H1 (cell line): Measurements from ENCODE around the gene MED17. TPM values are rescaled to one million over a fixed set of nuclear protein-coding genes. Genes with fewer than 3 reads are reported as not detected.

Experiments
- CTCF ChIA-PET: fragments of 300-600 bp; sonication (Branson Sonifier 250); formaldehyde crosslinking; loops from one replicate; lab custom pipeline; 2021; ENCODE audit not compliant: partially characterized antibody; lab: Charles Lee
- POLR2A ChIA-PET: fragments of 300-600 bp; sonication (Branson Sonifier 250); formaldehyde crosslinking; loops from one replicate; lab custom pipeline; 2021; ENCODE audit warnings: inconsistent platforms; ENCODE audit not compliant: partially characterized antibody; lab: Charles Lee
- DNase-seq, 2 experiments: peaks; one replicate each; pipeline versions ENCODE4 v3.0.0 to v3.0.0-alpha.2; 2010 to 2022; ENCODE audit warnings: low spot score in 2 of 2, low read depth in 1 of 2, mixed read lengths in 1 of 2
- FAIRE-seq: peaks from 2 replicates; lab custom pipeline; 2011; peaks lifted over from hg19 to GRCh38; lab: Jason Lieb, UNC
- H2AFZ ChIP-seq: 2 replicates; pipeline ENCODE4 v1.8.1; 2012; ENCODE audit warnings: low read length, inconsistent platforms
- H2AK5ac ChIP-seq: 2 replicates; pipeline ENCODE4 v1.6.1; 2013; ENCODE audit warnings: low read depth, low read length
- H2BK120ac ChIP-seq: replicated peaks from 2 replicates; pipeline ENCODE3; 2013; ENCODE audit warnings: low read depth, low read length, inconsistent platforms
- H2BK12ac ChIP-seq: 2 replicates; pipeline ENCODE4 v1.6.1; 2013; ENCODE audit warnings: low read depth, low read length
- H2BK15ac ChIP-seq: 2 replicates; pipeline ENCODE4 v1.6.1; 2013; ENCODE audit warnings: low read length
- H2BK20ac ChIP-seq: 2 replicates; pipeline ENCODE4 v1.6.1; 2013; ENCODE audit warnings: low read length
- H2BK5ac ChIP-seq: 2 replicates; pipeline ENCODE4 v1.6.1; 2013; ENCODE audit warnings: low read depth, low read length
- H3K14ac ChIP-seq: 2 replicates; pipeline ENCODE4 v1.6.1; 2013; ENCODE audit warnings: inconsistent platforms; ENCODE audit not compliant: insufficient read length
- H3K18ac ChIP-seq: 2 replicates; pipeline ENCODE4 v1.6.1; 2013; ENCODE audit warnings: low read length; ENCODE audit errors: extremely low read depth
- H3K23ac ChIP-seq: 2 replicates; pipeline ENCODE4 v1.6.1; 2013; ENCODE audit warnings: inconsistent platforms; ENCODE audit not compliant: insufficient read length
- H3K23me2 ChIP-seq: 2 replicates; pipeline ENCODE4 v1.6.1; 2013; ENCODE audit warnings: low read depth, low read length
- H3K27ac ChIP-seq: 2 replicates; pipeline ENCODE4 v1.6.1; 2011; ENCODE audit warnings: low read depth, low read length, inconsistent platforms
- H3K27me3 ChIP-seq, 4 experiments: replicated peaks in 1 of 4; 1 replicate in 1 of 4; 2 replicates in 3 of 4; pipeline versions ENCODE4 v1.6.1 to v1.8.1; 2011 to 2013; ENCODE audit warnings: low read length in 3 of 4, mild to moderate bottlenecking in 3 of 4, inconsistent platforms in 2 of 4, mixed read lengths in 2 of 4, moderate library complexity in 1 of 4; ENCODE audit not compliant: control insufficient read depth in 3 of 4, insufficient read depth in 3 of 4; ENCODE audit errors: extremely low read depth in 1 of 4
- H3K36me3 ChIP-seq, 4 experiments: 2 replicates each; pipeline versions ENCODE4 v1.6.1 to v1.8.1; 2011 to 2013; ENCODE audit warnings: mild to moderate bottlenecking in 4 of 4, low read length in 3 of 4, moderate library complexity in 2 of 4, control low read depth in 1 of 4, inconsistent platforms in 1 of 4; ENCODE audit not compliant: insufficient read depth in 4 of 4, control insufficient read depth in 2 of 4
- H3K4ac ChIP-seq: replicated peaks from 2 replicates; pipeline ENCODE3; 2013; ENCODE audit warnings: low read length, low read depth, mixed read lengths, inconsistent platforms; ENCODE audit not compliant: insufficient read length
- H3K4me1 ChIP-seq, 4 experiments: replicated peaks in 1 of 4; 1 replicate in 1 of 4; 2 replicates in 3 of 4; pipeline versions ENCODE4 v1.6.1 to v1.8.1; 2011 to 2013; ENCODE audit warnings: low read length in 3 of 4, inconsistent platforms in 2 of 4, mixed read lengths in 1 of 4; ENCODE audit not compliant: insufficient read depth in 4 of 4, control insufficient read depth in 3 of 4
- H3K4me2 ChIP-seq, 2 experiments: 2 replicates each; pipeline versions ENCODE4 v1.6.1 to v1.8.1; 2011 to 2013; ENCODE audit warnings: low read depth in 2 of 2, low read length in 2 of 2, control low read depth in 1 of 2, inconsistent platforms in 1 of 2, mild to moderate bottlenecking in 1 of 2; ENCODE audit not compliant: insufficient read depth in 1 of 2
- H3K4me3 ChIP-seq, 4 experiments: fragments of 200-600, 300-600 bp in 1 of 4; sonication (generic), shearing (Covaris generic), sonication (Bioruptor Twin) in 1 of 4; 2 replicates each; pipeline versions ENCODE4 v1.5.1 to v1.8.1; 2011 to 2016; ENCODE audit warnings: low read length in 4 of 4, low read depth in 3 of 4, control low read depth in 2 of 4, inconsistent platforms in 2 of 4, mild to moderate bottlenecking in 2 of 4, mixed read lengths in 1 of 4, moderate library complexity in 1 of 4; ENCODE audit not compliant: insufficient read depth in 2 of 4; ENCODE audit errors: extremely low read depth in 1 of 4
- H3K56ac ChIP-seq: replicated peaks from 2 replicates; pipeline ENCODE3; 2013; ENCODE audit warnings: low read depth, mild to moderate bottlenecking, mixed read lengths, low read length, inconsistent platforms; ENCODE audit not compliant: insufficient read length
- H3K79me1 ChIP-seq: 2 replicates; pipeline ENCODE4 v1.6.1; 2013; ENCODE audit warnings: low read depth, low read length, control low read depth
- H3K79me2 ChIP-seq, 2 experiments: 2 replicates each; pipeline versions ENCODE4 v1.6.1 to v1.8.1; 2012 to 2013; ENCODE audit warnings: low read length in 2 of 2, mild to moderate bottlenecking in 2 of 2, inconsistent platforms in 1 of 2; ENCODE audit not compliant: insufficient read depth in 2 of 2, control insufficient read depth in 1 of 2
- H3K9ac ChIP-seq, 4 experiments: replicated peaks in 1 of 4; 1 replicate in 1 of 4; 2 replicates in 3 of 4; pipeline versions ENCODE4 v1.6.1 to v1.8.1; 2011 to 2013; ENCODE audit warnings: low read depth in 3 of 4, low read length in 3 of 4, control low read depth in 2 of 4, mild to moderate bottlenecking in 2 of 4, moderate library complexity in 2 of 4, inconsistent platforms in 1 of 4; ENCODE audit errors: extremely low read depth in 1 of 4
- H3K9me3 ChIP-seq, 2 experiments: 2 replicates each; pipeline versions ENCODE4 v1.6.1 to v1.8.1; 2012 to 2013; ENCODE audit warnings: mild to moderate bottlenecking in 2 of 2, moderate library complexity in 2 of 2, control low read depth in 1 of 2, inconsistent platforms in 1 of 2, low read depth in 1 of 2, low read length in 1 of 2, mixed read lengths in 1 of 2; ENCODE audit not compliant: insufficient read depth in 2 of 2
- H4K20me1 ChIP-seq, 2 experiments: replicated peaks in 1 of 2; 2 replicates each; pipeline versions ENCODE3 to v1.8.1; 2011 to 2013; ENCODE audit warnings: inconsistent platforms in 2 of 2, low read length in 2 of 2, mild to moderate bottlenecking in 1 of 2; ENCODE audit not compliant: insufficient read depth in 2 of 2, control insufficient read depth in 1 of 2
- H4K5ac ChIP-seq: 2 replicates; pipeline ENCODE4 v1.6.1; 2013; ENCODE audit warnings: low read length, low read depth, mixed read lengths, inconsistent platforms; ENCODE audit not compliant: insufficient read length
- H4K8ac ChIP-seq: 2 replicates; pipeline ENCODE4 v1.8.0; 2013; ENCODE audit warnings: mild to moderate bottlenecking, moderate library complexity, low read length, inconsistent platforms; ENCODE audit not compliant: insufficient read depth; ENCODE audit errors: extremely low read depth
- H4K91ac ChIP-seq: replicated peaks from 2 replicates; pipeline ENCODE3; 2013; ENCODE audit warnings: low read length, mixed read lengths, inconsistent platforms; ENCODE audit not compliant: insufficient read length
- EZH2 ChIP-seq: fragments of 200-600 bp; sonication (generic); IDR thresholded peaks from 2 replicates; pipeline ENCODE4 v1.7.1; 2012; ENCODE audit warnings: low read depth, mild to moderate bottlenecking, moderate library complexity, low read length, inconsistent platforms; ENCODE audit not compliant: severe bottlenecking
- GTF2F1 ChIP-seq: IDR thresholded peaks from 2 replicates; pipeline ENCODE4 v1.6.1; 2012; ENCODE audit warnings: low read depth, low read length, improper control_type of control experiment, borderline replicate concordance
- MAFK ChIP-seq: IDR thresholded peaks from 2 replicates; pipeline ENCODE4 v1.6.1; 2012; ENCODE audit warnings: low read depth, mild to moderate bottlenecking, improper control_type of control experiment, low read length
- POLR2A ChIP-seq, 2 experiments: IDR thresholded peaks; 1 replicate in 1 of 2; 2 replicates in 1 of 2; pipeline ENCODE4 v1.6.1; 2011; ENCODE audit warnings: low read depth in 2 of 2, low read length in 2 of 2, mild to moderate bottlenecking in 2 of 2; ENCODE audit errors: control extremely low read depth in 1 of 2
- TAF1 ChIP-seq: IDR thresholded peaks from 2 replicates; pipeline ENCODE4 v1.6.1; 2011; ENCODE audit warnings: mild to moderate bottlenecking, low read depth, low read length
- WGBS, 2 experiments: shearing (Covaris generic) in 1 of 2; methylation state at CpG; one replicate each; pipeline versions ENCODE4 v1.1.6 to v1.1.7; 2013 to 2015; ENCODE audit warnings: low lambda C conversion rate in 2 of 2, mixed read lengths in 2 of 2, inconsistent platforms in 1 of 2, low coverage in 1 of 2, missing lambda C conversion rate in 1 of 2; ENCODE audit not compliant: insufficient replicate concordance in 2 of 2, insufficient coverage in 1 of 2, insufficient read length in 1 of 2; ENCODE audit errors: extremely low coverage in 1 of 2, missing lambda C conversion rate in 1 of 2; 5-methylcytosine and 5-hydroxymethylcytosine counted together
- polyA plus RNA-seq, 7 experiments: library from polyadenylated mRNA; depleted of rRNA in 3 of 7; stranded (reverse) in 5 of 7; unstranded in 2 of 7; fragments of >200 nt in 5 of 7; fragments of 200-250 nt in 2 of 7; gene quantifications; 1 replicate in 5 of 7; 2 replicates in 1 of 7; 4 replicates in 1 of 7; pipeline versions ENCODE4 v1.2.1 to v1.2.3, GENCODE V29; 2011 to 2013; ENCODE audit warnings: missing spikeins in 2 of 7, mixed read lengths in 2 of 7
- total RNA-seq: library from RNA; stranded (reverse); fragmentation: NEBNext Ultra II Directional; extraction: Animal tissue kit (Norgen Biotek cat#: 25700); gene quantifications from 2 replicates; pipeline ENCODE4 v1.2.1, GENCODE V29; 2021

The MED17 gene
- total and polyA plus RNA-seq, 2 of the 8 experiments (the other 6 are each of a cell fraction or from before 2014, with no cell fraction given), result 8.8 to 33.7 TPM

DNA sequence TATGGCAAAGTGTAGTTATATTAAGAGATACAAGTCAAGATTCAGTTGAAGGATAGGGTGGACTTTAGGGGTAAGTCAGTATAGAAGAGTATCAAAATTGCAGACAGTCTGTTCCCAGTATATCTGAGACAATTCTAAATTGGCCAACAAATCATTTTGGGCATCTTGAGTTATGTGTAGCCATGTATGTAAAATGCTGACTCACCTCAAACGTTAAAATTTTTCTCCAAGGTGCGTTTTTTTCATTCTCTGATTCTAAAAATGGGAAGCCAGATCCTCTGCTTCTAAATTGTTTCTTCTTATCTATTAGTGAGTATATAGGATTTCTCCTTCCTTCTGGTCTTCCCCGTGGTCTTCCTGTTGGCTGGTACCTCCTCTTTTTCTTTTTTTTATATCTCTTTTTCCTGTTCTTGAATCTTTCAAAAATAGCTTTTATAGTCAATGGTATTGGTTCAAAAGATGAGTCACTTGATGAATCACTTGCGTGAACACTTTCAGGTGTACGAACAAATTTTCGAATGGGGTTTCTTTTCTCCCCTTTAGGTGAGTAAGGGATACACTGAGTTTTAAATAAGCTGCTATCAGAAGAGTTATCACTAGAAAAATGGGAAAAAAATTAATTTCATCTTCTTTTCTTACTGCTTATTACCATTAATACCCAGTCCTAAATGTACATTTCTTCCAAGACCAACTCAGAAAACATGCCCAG is 46.0 kb upstream of the MED17 start:
- no peak for FAIRE-seq
- no peak overlapping the region for H3K14ac ChIP-seq
- no peak overlapping the region for H3K23ac ChIP-seq
- no peak overlapping the region for H3K27ac ChIP-seq
- peak overlapping the region in 3 of 4 experiments; percentile 91 to 100 (median 99); a peak in 5 of 8 replicates for H3K4me3 ChIP-seq
- no peak overlapping the region for H2AK5ac ChIP-seq
- no peak overlapping the region for H4K91ac ChIP-seq
- H3K36me3 ChIP-seq, result peaks cover 40 to 75% (median 63%) of the 10 kb centered on the region in 4 experiments
- H4K8ac ChIP-seq, result no peak overlapping the region
- H3K4ac ChIP-seq, result no peak overlapping the region
- 87% methylated on average over 6 of the region's 6 CpGs; no CpG with 5 or more reads in 1 of the 2 experiments for WGBS, 2 experiments
- H4K5ac ChIP-seq, result no peak overlapping the region
- H3K9me3 ChIP-seq, result no peaks in the 10 kb centered on the region
- peak overlapping the region in 1 of 4 experiments; percentile 29; a peak in 1 of 7 replicates for H3K9ac ChIP-seq
- ChIA-PET CTCF (interaction anchor here (0.9 to 1.8 kb wide), 3 partner anchors 9 to 46 kb away, joined by 3 to 5 read pairs (median 3); partner anchors contain the start of gene MED17), POLR2A (interaction anchor here (0.6 to 16.4 kb wide), 9 partner anchors 13 to 610 kb away, joined by 3 to 495 read pairs (median 36); partner anchors contain the start of gene MED17)
- no peak overlapping the region for H2BK15ac ChIP-seq
- no peaks in the 10 kb centered on the region for H3K27me3 ChIP-seq
- no peak overlapping the region for H2BK20ac ChIP-seq
- no peak overlapping the region for H2AFZ ChIP-seq
- no peak overlapping the region for H3K56ac ChIP-seq
- peak; percentile 21 to 50 for TF ChIP-seq POLR2A (IDR thresholded peaks at IDR 0.05; ENCODE audit: control extremely low read depth in 1 of 2, low read depth in 2 of 2, low read length in 2 of 2)
- TF ChIP-seq TAF1, result no peak
- no peak for TF ChIP-seq EZH2
- no peak for TF ChIP-seq GTF2F1
- TF ChIP-seq MAFK, result 0 out of 2 replicates have a peak, but pooled peaks have one; percentile 36
- H2BK120ac ChIP-seq, result no peak overlapping the region
- no peaks in the 10 kb centered on the region; the same call in 1 of the 2 replicates for H3K23me2 ChIP-seq
- peaks cover 18 to 81% of the 10 kb centered on the region in 2 experiments for H3K79me2 ChIP-seq
- peak overlapping the region; percentile 69 to 96 for H3K4me2 ChIP-seq
- peaks cover 12 to 15% of the 10 kb centered on the region in 2 experiments for H4K20me1 ChIP-seq
- DNase-seq, result no peak
- no peak overlapping the region for H2BK12ac ChIP-seq
- no peaks in the 10 kb centered on the region for H3K79me1 ChIP-seq
- H2BK5ac ChIP-seq, result no peak overlapping the region
- no peak overlapping the region for H3K18ac ChIP-seq
- peaks cover 0 to 9% (median 5%) of the 10 kb centered on the region in 4 experiments; a peak in 5 of 7 replicates for H3K4me1 ChIP-seq
